ENCODE results near the gene CCNB2. TPM values are rescaled to one million over a fixed set of nuclear protein-coding genes. Genes with fewer than 3 reads are reported as not detected.
"Not testable (repeated sequence)": the region's sequence is repeated elsewhere in the genome, so short reads cannot be mapped to it uniquely, and the experiment has no call there.

Gene CCNB2
- total RNA-seq, 1 donor from 2014 or later, result 0.80 TPM

DNA sequence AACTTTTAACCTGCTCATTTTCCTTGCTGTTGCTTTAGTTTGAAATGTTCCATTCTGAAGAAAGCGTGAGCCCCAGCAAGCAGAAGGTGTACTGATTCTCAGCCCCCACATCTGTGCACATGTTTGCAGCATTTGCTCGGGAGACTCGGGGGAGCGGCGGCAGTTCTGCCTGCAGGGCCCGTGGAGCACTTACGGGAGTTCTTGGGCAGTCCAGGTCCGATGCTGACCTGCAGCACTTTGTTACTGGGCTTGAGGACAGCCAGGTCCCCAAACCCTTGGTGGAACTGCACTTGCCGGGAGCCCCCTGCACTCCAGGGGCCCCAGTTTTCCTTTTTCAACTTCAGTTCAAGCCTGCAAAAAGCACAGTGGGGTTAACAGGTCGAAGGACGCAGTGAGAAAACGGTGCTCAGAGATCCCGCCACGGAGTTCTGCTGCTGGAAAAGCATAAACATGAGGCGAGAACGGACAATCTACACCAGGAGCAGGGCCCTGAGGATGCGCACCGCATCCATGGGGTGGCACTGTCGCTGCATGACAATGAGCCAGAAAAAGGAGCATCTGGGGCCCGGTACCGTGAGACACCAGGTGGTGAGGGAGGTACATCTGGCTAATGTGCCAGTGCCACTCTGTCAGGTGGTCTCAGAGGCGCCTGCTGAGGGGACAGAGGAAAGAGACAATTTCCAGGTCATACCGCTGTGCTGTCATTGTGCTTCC is 56.1 kb downstream of the CCNB2 start:
- intact Hi-C loops (cut with DNase I), result loop anchor here (5.0 kb wide), 1 partner anchor 1124 kb away; no protein-coding TSS in a partner anchor
- DNase-seq (ENCODE audit: low spot score) (no peak), ATAC-seq (no peak)

DNA sequence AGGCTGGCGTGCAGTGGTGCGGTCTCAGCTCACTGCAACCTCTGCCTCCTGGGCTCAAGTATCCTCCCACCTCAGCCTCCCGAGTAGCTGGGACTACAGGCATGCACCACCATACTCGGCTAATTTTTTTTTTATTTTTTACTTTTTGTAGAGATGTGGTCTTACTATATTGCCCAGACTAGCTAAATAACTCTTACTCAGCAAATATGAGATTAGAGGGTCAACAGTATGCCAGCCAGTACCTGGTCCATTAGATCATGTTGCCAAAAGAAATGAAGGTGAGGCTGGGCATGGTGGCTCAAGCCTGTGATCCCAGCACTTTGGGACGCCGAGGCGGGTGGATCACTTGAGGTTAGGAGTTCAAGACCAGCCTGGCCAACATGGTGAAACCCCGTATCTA is 57.1 kb downstream of the CCNB2 start:
- not testable (repeated sequence) for ATAC-seq

DNA sequence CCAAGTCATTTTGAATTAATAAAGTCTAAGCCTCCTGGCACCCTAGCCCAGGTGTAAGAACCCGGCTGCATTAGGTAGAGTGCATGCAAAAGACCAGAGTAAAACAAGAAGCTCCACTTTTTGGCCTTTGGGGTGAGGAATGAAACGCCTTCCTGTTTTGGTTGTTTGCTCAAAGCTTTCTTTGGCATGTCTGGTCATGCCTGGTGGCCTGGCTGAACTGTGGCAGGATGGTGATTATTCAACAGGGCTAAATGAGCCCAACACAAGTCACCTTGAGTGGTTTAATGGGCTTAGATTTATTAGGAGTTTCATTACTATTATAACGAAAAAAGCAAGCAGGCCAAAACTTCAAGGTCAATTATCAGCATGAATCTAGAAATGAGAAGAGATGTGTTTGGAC is 60.8 kb downstream of the CCNB2 start:
- DNase-seq (ENCODE audit: low spot score), result no peak
- ATAC-seq, result no peak
- intact Hi-C loops (cut with DNase I), result no loop called here

More for the DNA sequence above, 57.1 kb downstream of the CCNB2 start:
- intact Hi-C loops (cut with DNase I), result loop anchor here (5.0 kb wide), 1 partner anchor 1125 kb away; no protein-coding TSS in a partner anchor
- DNase-seq (ENCODE audit: low spot score), result not testable (repeated sequence)

DNA sequence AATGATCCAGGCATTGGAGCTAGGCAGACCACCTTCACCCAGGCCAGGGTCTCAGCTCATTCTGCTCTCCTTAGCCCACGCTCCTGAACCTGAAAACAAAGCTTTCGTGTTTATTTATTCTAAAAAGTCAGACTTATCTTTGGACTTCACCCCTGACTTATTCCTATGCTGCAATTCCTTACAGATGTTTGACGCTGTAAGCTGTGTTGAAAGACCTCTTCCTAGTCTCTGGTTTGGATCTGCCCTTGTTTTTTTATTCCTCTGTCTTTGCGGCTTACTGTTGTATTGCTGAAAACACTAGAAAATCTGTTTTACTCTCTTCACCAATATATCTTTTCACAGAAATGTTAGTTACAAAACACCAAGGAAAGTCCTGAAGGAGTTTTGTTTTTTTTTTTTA is 61.2 kb downstream of the CCNB2 start:
- intact Hi-C loops (cut with DNase I), result no loop called here
- no peak for DNase-seq (ENCODE audit: low spot score)
- peak; percentile 73 for ATAC-seq

DNA sequence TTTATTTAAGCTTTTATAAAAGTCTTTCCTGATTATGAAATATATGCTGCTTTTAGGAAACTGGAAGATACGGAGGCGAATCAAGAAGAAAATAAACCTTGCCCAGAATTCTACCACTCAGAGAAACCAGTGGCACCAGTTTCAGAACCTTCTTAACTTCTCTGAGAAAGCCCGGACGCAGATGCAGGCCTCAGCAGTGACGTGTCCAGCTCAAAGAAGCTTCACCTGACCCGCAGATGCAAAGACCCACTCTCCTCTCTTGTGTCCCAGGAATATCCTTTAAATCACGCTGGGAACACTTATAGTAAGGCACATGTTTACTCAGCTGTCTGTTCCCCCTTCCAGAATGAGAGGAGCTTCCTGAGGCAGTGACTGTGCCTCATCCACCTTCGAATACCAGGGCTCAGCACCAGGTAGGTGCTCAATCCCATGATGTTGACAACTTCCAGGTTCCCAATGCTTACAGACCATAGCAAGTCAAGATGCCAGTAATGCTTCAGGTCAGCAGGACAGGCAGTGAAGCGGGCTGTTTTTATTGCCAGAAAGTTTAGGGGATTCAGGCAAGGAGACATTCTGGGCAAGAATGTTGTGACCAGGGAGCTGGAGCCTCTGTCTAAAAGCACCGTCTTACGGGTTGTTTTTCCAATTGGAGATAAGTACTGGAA is 61.8 kb downstream of the CCNB2 start:
- intact Hi-C loops (cut with DNase I), result no loop called here

DNA sequence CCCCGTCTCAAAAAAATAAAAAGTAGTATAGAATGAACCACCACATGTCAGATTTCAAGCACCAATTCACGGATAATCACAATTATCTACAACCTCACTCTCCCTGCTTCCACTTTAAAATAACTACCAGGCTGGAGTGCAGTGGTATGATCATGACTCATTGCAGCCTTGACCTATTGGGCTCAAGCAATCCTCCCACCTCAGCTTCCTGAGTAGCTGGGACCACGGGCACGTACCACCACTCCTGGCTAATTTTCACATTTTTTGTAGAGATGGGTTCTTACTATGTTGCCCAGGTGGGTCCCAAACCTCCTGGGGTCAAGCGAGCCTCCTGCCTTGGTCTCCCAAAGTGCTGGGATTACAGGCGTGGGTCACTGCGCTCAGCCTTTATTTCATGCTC is 63.6 kb downstream of the CCNB2 start:
- ATAC-seq, result no peak
- no peak for DNase-seq (ENCODE audit: low spot score)
- intact Hi-C loops (cut with DNase I), result no loop called here

More for the DNA sequence above, 61.8 kb downstream of the CCNB2 start:
- ATAC-seq (no peak), DNase-seq (ENCODE audit: low spot score) (no peak)

DNA sequence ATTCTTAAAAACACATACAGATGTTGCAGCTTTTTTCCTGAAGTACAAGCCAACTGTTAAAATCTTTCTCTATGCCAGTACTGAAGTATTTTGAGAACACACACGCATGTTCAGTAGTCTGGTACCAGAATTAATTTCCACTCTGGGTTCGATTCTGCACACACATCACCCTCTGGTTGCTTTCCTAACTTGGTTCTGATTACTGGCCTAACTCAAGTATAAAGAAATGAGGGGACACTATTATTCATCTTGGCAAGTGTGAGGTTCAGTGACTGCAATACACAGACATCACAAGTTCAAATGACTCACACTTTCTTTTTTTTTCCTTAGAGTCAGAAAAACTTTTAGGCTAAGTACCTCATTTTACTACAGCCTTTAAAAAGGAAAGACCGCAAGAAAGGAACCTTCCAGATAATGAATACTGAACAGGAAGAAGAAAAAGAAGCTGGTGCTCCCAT is 64.3 kb downstream of the CCNB2 start:
- DNase-seq (ENCODE audit: low spot score) (no peak), ATAC-seq (peak; percentile 77)
- intact Hi-C loops (cut with DNase I), result no loop called here

DNA sequence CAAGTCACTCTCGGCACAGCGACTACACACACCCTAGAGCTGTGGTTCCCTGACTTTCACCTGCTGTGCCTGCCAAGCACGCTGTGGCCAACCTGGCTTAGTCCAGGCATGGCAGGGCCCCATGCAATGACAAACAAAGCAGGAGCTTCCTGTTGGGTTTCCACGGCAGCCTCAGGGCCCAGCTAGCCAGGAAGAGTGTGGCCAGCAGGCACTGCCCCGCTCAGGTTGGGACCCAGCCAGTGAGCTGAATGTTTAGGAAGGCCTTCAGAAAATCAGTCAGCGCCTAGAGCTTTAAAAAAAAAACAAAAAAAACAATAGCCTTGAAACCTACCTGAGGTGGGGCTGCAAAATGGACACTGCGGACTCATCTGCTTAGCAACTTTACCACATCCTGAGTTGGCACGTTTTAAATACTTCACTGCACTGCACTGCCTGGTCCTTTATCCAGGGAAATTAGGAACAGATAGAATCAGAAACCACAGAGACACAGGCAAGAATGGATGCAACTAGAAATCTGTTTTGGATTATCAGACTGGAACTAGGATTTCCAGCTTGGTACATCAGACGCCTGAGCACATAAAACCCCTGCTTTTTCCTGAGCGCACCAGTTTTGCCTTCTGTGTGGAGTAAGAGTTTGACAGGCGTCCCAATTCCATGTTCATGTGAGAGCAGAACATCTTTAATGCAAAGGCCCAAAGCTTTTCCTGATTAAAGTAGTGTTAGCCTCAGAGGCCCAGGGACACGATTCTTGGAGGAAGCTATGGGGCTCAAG is 65.5 kb downstream of the CCNB2 start:
- intact Hi-C loops (cut with DNase I), result no loop called here
- ATAC-seq, result peak; percentile 53

DNA sequence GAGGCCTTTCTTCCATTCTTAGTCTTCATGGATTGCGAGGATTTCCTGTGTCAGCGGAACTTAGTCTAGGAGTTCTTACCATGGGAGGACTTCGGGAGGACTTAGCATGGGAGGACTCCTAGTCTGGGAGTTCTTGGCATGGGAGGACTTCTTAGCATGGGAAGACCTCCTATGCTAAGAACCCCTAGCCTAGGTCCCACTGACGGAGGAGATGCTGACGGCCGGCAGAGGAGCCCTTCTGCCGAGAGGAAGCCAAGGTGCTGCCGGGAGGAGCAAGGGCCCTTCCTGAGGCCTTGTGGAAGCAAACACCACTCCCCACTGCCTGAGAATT is 66.1 kb downstream of the CCNB2 start:
- intact Hi-C loops (cut with DNase I), result no loop called here
- ATAC-seq (no peak), DNase-seq (ENCODE audit: low spot score) (no peak)

More for the DNA sequence above, 65.5 kb downstream of the CCNB2 start:
- peak; percentile 66 for DNase-seq (ENCODE audit: low spot score)

DNA sequence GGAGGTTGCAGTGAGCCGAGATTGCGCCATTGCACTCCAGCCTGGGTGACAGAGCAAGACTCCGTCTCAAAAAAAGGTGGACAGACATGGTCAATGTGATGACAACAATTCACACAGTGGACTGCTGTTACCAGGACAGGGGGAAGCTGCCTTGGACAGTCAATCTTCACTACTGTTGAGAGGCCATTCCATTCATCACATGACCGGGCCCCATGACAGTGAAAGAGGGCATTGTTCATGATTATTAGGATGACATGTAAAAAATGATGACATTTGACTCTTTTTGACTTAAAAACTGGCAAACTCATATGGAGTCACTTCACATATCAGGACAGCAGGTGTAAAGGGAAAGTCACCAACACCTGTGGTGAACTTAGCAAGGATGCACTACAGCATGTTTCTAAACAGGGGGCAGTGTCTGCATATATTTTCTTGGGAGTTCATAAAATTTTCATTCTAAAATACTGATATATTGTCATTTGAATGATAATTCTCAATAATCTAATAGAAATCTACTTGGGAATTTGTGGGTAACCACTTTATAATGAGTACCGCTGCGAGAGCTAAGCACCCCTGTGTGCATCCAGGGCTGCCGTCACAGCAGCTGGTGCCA is 67.4 kb downstream of the CCNB2 start:
- no peak for ATAC-seq
- intact Hi-C loops (cut with DNase I), result no loop called here
- DNase-seq (ENCODE audit: low spot score), result no peak

DNA sequence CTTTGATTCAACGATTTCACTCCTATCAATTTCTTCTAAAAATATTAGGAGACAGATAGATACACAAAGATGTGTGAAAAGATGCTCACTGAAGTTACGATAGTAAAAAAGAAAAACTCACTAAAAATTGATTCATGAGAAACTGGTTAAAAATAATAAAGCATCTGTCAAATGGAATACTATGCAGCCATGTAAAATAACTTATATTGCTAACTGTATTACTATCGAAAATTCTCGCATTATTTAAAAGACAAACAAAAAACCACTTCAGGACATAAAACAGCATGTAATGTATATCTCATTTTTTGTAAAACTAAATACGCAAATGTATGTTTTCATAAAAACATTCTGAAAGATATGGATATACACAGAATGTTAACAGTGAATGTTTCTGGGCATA is 68.2 kb downstream of the CCNB2 start:
- ATAC-seq (no peak), DNase-seq (ENCODE audit: low spot score) (no peak)
- intact Hi-C loops (cut with DNase I), result no loop called here

DNA sequence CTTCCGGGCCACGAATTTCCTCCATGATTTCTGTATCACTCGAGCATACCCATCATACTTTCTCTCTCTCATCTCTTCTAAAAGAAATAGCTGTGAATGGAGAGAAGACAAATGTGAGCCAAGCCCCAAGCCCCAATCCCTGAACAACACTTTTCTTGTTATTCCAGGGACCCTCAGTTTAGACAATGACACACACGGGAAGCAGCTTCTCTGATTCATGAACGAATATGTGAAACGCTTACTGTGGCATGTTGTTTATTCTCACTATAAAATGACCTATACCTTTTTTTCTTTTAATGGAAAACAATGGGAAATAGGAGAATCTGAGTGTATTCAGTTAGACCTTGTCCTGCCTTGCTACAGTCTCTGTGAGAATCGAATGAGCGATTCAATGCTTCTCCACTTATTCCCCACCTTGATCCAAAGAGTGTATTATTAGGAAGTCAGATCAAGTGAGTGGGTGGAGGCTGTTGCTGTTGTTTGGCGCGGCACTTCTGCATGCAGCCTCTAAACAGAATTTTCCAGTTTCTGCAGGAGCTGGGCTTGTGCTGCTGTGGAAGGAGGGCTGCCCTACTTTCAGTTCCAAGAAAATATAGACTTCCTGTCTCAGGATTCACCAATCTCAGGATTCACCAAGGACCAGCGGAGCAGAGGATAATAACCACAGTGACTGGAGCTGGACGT is 69.3 kb downstream of the CCNB2 start:
- ATAC-seq, result no peak
- no peak for DNase-seq (ENCODE audit: low spot score)
- intact Hi-C loops (cut with DNase I), result no loop called here

Small RNA genes within 50 kb of the gene (microRNA-seq; reads per million reads assigned to microRNA genes)
- gene MIR2116, result 2.2 reads per million

Other genes with a start within 250 kb of the CCNB2 start
- gene SLTM, start 171.5 kb upstream of the CCNB2 start, total RNA-seq, result 120 TPM
- gene RNF111, start 117.5 kb upstream of the CCNB2 start, total RNA-seq, result 43.6 TPM
- not detected for gene LDHAL6B, start 101.7 kb downstream of the CCNB2 start, total RNA-seq

Data from sciatic nerve (tissue), 2 donors.